ENCODE results near the gene MRPL50.
"Not testable (repeated sequence)": the region's sequence is repeated elsewhere in the genome, so short reads cannot be mapped to it uniquely, and the experiment has no call there.

Gene MRPL50

GRCh38 chr9:101418518-101419430, 20.4 kb upstream of the MRPL50 start:
- no peak for FAIRE-seq
- DNase-seq (ENCODE audit: low spot score): no peak

- no peak for DNase-seq (ENCODE audit: low spot score)
- no peak for FAIRE-seq
Measured at GRCh38 chr9:101417977-101418376, 19.6 kb upstream of the MRPL50 start.

- DNase-seq (ENCODE audit: low spot score) (no peak), FAIRE-seq (no peak)
Measured at GRCh38 chr9:101417389-101417788, 19.0 kb upstream of the MRPL50 start.

GRCh38 chr9:101415578-101415977, 17.2 kb upstream of the MRPL50 start:
- FAIRE-seq (no peak), DNase-seq (ENCODE audit: low spot score) (no peak)

- no peak for DNase-seq (ENCODE audit: low spot score)
- FAIRE-seq: no peak
Measured at GRCh38 chr9:101414839-101415238, 16.4 kb upstream of the MRPL50 start.

- DNase-seq (ENCODE audit: low spot score) (no peak), FAIRE-seq (no peak)
Measured at GRCh38 chr9:101409079-101409477, 10.7 kb upstream of the MRPL50 start.

- no peak for FAIRE-seq
- no peak for DNase-seq (ENCODE audit: low spot score)
Measured at GRCh38 chr9:101408374-101409078, 10.1 kb upstream of the MRPL50 start.

- FAIRE-seq: no peak
- no peak for DNase-seq (ENCODE audit: low spot score)
Measured at GRCh38 chr9:101403516-101404285, 5.3 kb upstream of the MRPL50 start.

GRCh38 chr9:101400120-101400519, 1.7 kb upstream of the MRPL50 start:
- DNase-seq (ENCODE audit: low spot score) (no peak), FAIRE-seq (no peak)

GRCh38 chr9:101399643-101399970, 1.2 kb upstream of the MRPL50 start:
- DNase-seq (ENCODE audit: low spot score): no peak
- no peak for FAIRE-seq

GRCh38 chr9:101398930-101399642, 668 bp upstream of the MRPL50 start:
- DNase-seq (ENCODE audit: low spot score) (no peak), FAIRE-seq (no peak)

- DNase-seq (ENCODE audit: low spot score): no peak
Measured at GRCh38 chr9:101397746-101398067, 711 bp downstream of the MRPL50 start.

GRCh38 chr9:101394687-101395086, 3.7 kb downstream of the MRPL50 start:
- no peak for FAIRE-seq
- DNase-seq (ENCODE audit: low spot score): no peak

More at GRCh38 chr9:101397746-101398067, 711 bp downstream of the MRPL50 start:
- FAIRE-seq: no peak

GRCh38 chr9:101393135-101393534, 5.3 kb downstream of the MRPL50 start:
- FAIRE-seq (no peak), DNase-seq (ENCODE audit: low spot score) (no peak)

GRCh38 chr9:101388507-101388993, 9.9 kb downstream of the MRPL50 start:
- FAIRE-seq: no peak

GRCh38 chr9:101387871-101388506, 10.4 kb downstream of the MRPL50 start:
- FAIRE-seq (no peak), DNase-seq (ENCODE audit: low spot score) (peak; percentile 23)

More at GRCh38 chr9:101388507-101388993, 9.9 kb downstream of the MRPL50 start:
- DNase-seq (ENCODE audit: low spot score): no peak

- not testable (repeated sequence) for FAIRE-seq; DNase-seq (ENCODE audit: low spot score)
Measured at GRCh38 chr9:101384873-101385536, 13.4 kb downstream of the MRPL50 start, which contains the start of gene BAAT. TSS of gene BAAT (minus strand) at chr9:101385006. CDS start at chr9:101371404, 13,602 bp downstream.

- FAIRE-seq (no peak), DNase-seq (ENCODE audit: low spot score) (no peak)
Measured at GRCh38 chr9:101383361-101383760, 15.1 kb downstream of the MRPL50 start.

GRCh38 chr9:101381833-101382342, 16.5 kb downstream of the MRPL50 start:
- DNase-seq (ENCODE audit: low spot score): no peak
- FAIRE-seq: no peak

- DNase-seq (ENCODE audit: low spot score): no peak
- FAIRE-seq: no peak
Measured at GRCh38 chr9:101381118-101381517, 17.3 kb downstream of the MRPL50 start.

Data from urothelium cell line (cell line).